DMS153 treated with DMSO at 0.1 percent for 48 hours (cell line): Measurements from ENCODE around the gene SLC22A6.
"Not testable (repeated sequence)": the region's sequence is repeated elsewhere in the genome, so short reads cannot be mapped to it uniquely, and the experiment has no call there.

Experiments used
- DNase-seq: peaks from one replicate; lab custom pipeline; 2025; ENCODE audit not compliant: unreplicated experiment; lab: John Stamatoyannopoulos, UW

Gene SLC22A6

DNA sequence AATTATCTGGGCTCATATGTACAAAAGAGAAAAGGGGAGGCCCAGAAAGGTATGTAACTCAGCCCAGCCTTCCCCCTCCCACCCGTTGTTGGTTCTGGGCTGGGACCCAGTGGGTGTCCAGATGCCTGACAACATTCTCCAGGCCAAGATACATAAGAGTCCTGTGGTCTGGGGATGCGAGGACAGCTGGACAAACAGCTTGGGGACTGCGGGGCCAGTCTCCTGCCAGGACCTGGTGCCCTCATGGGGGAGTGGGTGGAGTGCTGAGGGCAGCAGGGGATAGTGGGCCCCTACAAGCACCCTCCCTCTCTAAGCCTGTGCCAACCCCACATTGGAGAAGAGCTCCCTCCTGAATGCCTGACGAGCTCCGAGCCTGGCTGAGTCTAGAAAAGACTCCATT is 3.5 kb upstream of the SLC22A6 start:
- DNase-seq = no peak

DNA sequence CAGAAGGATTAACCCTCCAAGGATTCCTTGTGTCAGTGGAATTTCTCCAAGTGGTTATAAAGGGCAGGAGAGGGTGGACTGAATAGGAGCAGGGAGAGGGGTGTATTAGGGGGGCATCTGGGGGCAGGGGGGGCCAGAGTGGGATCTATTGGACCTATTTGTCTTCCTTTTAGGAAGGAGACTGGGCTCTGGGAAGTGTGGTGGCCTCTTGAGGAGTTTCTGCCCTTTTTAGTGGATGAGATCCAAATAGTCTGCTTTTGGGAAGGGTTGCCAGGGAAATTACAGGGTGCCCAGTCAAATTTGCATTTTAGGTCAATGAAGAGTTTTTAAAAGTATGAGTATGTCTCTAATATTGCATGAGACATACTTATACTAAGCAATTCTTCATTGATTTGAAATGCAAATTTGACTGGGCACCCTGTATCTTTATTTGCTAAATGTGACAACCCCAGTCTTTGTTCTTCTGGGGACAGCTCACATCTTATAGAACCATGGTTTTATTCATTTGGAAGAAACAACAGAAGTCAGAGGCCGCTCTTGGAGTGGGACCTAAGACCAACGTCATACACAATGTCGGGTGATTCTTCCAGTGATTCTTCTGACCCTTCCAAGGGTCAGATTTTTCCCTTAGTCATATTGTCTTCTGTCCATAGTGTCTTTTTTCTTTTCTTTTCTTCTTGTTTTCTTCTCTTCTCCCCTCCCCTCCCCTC is 429 bp upstream of the SLC22A6 start:
- no peak for DNase-seq

DNA sequence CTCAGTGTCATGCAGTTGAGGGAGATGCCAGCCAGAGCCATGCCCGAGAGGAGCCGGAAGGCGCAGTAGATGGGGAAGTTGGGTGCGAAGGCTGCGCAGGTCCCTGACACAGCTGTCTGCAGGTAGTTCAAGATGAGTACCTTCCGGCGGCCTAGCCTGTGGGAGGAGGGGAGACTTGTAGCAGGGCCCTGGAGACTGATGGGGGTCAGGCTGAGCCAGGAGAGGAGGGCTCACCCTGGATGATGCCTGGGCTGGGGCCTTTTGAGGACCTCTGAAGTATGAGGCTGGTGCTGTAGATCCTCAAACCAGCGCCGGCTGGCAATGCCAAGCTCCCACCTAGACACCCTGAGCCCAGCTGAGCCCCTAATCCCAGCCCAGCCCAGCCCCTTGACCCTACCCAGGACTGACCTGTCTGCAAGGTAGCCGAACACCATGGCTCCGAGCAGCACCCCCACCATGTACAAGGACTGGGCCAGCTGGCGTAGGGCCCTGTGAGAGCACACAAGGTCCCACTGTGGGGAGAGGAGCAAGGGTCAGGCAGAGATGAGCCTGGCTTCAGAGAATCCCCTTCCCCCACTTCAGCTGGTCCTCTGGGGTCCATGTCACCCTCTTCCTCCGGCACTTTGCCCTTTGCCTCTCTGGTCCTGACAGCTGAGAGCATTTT is 1.1 kb downstream of the SLC22A6 start:
- DNase-seq = no peak

DNA sequence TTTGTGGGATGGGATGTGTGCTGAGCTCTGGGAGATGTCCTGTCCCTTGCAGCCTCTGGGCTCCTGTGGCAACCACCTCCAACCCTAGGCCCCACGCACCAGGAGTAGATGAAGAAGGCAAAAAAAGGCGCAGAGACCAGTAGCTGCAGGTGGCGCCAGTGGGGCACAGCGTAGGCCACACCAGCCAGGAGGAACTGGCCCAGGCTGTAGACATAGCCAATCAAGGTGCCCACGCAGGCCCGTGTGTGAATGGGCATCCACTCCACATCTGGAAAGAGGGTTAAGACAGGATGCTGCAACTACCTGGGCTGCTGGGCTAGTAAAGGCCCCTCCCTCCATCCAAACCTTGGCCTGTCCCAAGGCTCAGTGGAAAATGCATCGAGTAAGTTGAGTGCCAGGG is 3.0 kb downstream of the SLC22A6 start:
- no peak for DNase-seq

DNA sequence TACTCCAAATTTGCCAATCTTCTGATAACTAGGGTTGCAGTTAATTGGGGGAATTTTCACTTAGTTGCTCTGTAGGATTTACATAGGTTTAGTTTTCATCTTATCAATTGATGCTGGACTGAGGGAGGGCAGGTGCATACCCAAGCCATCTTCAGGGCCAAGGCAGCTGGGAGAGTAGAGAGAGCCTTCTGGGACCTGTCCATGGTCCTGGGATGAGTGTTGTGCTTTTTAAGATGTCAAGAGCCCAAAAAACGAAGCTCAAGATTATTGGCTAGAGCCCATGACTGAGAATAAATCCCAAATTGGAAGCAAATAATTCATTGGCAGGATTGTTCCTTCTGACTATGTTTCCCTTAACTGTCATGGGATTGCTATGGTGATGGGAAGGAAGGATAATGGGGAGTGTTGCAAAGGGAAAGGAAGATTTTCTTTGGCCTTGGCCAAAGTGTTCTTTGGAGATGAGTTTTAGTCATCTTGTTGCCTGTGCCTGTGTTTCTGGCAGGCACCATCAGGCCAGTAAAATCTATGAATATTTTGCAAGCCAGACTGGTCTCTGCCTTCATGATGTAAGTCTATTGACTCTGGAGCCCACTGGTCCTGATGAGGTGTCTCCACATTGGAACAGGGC is 4.5 kb downstream of the SLC22A6 start:
- no peak for DNase-seq

DNA sequence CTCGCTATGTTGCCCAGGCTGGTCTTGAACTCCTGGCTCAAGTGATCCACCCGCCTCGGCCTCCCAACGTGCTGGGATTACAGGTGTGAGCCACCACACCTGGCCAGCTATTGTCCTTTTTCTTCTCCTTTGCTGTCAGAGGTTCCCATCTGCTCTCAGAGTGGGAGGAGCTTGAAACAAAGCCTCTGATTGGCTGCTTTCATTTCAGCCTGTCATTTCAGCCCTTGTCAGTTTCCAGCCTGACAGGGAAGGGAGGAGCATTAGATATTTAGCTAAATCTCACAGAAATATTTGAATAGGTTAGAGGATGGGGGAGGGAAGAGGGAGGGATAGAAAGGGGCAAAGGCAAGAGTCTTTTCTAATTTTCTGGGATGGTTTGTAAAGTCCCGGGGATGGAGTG is 8.7 kb downstream of the SLC22A6 start:
- DNase-seq = no peak

DNA sequence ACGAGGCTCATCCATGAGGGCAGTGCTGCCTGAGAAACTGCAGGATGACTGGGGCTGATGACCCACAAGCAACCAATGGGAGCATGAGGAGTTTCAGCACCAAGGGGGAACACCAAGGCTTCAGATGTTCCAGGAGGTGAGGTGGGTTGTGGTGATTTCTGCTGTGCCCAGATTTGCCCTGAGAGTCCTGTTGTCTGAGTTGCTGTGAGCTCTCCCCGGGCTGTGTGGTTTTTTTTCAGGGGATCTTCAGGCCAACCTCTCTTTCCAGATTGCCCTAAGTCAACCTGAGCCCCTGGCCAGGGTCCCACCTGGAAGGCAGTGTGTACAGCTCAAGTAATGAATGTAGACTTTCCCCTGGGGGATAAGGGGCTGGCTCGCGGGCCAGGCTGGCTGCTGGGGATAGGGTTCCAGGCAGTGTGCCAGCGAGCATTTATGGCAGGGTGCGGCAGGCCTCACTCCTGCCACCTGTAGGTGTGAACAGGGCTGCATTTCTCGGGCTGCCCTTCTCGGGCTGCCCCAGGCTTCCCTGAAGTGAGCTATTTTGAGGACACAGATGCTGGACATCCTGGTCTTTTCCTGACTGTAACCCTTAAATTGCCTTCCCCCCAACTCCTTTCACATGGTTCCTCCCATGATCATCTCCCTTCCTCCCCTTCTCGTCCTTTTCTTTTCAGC is 9.8 kb downstream of the SLC22A6 start:
- peak; percentile 69 for DNase-seq

DNA sequence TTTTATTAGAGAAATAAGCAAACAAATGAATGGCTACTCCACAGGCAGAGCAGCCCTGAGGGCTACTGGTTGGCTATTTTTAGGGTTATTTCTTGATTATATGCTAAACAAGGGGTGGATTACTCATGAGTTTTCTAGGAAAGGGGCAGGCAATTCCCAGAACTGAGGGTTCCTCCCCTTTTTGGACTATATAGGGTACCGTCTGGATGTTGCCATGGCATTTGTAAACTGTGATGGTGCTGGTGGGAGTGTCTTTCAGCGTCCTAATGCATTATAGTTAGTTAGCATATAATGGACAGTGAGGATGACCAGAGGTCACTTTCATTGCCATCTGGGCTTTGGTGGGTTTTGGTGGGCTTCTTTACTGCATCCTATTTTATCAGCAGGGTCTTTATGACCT is 19.2 kb downstream of the SLC22A6 start:
- no peak for DNase-seq

DNA sequence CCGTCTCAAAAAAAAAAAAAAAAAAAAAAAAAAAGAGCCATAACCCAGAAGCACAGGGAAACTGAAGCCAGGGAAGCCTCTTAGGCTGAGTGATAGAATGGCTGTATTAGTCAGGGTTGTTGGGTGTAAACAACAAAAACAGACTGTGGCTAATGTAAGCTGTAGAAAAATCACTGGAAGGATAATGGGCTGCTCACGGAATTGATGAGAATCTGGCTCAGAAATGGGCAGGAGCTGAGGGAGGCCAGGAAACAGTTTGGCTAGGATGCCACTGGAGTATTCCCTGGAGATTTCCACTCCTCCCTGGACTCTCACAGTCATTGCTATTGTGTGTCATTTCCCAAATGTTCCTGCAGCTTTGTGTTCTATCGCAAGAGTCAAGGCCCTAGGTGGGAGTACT is 22.4 kb downstream of the SLC22A6 start:
- no peak for DNase-seq

DNA sequence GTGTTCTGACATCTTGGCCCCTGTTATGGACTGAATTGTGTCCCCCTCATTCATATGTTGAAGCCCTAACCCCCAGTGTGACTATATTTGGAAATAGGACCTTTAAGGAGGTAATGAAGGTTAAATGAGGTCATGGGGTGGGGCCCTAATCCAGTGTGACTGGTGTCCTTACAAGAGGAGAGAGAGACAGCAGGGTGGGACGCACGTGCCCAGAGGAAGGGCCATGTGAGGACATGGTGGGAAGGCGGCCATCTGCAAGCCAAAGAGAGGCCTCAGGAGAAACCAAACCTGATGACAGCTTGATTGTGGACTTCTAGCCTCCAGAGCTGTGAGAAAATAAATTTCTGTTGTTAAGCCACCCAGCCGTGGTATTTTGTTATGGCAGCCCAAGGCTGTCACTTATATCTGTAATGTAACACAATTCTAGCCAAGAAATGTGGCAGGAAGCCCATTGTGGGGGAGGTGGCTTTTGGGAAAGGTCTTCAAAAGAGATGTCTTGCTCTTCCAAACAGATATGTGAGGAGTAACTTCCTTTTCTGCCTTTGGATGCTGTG is 23.7 kb downstream of the SLC22A6 start:
- no peak for DNase-seq

DNA sequence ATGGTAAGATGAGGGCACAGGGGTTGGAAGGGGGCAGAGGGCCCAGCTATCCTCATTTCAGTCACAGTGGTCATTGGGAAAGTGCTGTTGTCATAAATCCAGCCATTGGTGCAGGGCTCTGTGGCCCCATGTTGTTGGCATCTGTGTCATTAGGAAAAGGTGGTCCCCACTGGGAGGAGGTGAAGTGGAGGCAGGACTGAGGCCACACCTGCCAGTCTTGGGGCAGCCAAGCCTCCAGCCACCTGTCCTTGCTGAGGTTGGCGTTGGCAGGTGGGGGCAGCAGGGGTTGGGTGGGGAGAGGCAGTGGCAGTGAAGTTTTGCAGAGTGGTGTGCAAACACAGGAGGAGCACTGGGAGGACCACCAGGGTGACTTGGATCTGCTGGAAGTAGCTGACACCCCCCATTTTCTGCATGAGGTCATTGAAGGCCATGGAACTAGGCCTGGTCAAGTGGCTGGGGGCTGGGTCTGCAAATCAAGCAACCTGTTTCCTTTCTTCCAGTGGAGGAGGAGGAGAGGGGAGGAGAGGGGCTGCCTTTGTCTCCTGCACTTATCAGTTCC is 25.3 kb downstream of the SLC22A6 start:
- DNase-seq = no peak

DNA sequence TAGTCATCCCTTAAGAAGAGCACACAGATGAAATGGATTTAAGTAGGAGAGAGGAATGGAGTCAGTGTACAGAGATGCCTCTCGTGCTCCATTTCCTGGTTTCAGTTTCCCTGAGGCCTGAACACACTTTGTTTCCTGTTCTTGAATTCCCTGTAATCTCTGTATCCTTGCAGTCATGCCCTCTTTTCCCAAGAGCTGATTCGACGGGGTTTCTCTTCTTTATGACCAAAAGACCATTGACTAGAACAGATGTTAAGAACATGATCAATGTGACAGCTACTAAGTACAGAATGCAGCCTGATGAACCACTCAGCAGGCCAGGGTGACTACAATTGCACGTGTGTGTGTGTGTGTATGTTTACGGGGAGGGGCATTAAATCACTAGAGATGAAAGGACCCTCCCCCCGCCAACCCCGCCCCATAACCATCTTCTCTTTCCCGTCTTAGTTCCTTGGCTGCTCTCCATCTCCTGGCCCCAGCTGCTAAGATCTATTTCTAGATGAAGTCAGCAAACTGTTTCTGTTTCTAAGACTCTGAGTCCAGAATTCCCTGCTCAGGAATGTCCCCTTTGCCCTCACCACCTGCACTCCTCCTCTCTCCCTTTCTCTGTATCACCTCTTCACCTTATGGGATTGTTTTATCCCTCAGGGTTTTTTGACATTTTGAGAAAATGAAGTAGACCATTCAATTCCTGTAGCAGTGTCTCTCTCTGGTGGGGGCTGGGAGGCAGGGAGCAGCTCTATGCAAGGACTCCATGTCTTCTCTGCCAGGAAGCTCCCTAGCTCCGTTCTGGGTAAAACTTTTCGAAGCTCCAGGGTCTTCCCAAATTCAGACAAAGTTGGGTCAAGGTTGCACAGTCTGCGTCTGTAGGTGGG is 26.0 kb downstream of the SLC22A6 start:
- DNase-seq = no peak

DNA sequence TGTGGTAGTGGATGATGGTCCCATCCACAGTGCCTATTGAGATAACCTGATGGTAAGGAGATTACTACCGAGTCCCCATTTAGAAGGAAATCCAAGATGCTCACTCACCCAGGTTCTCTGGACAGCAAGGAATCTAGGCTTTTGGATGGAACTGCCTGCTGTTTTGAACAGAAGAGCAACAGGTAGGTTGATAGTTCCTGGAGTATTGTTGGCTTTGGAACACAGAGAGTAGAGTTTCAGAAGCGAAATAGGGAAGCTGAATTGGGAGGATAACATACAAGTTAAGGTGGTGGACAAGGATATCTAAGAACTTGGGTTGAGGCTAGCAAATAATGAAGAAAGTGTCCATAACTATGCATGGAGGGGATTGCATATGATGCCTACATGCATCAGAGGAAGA is 27.6 kb downstream of the SLC22A6 start:
- no peak for DNase-seq

DNA sequence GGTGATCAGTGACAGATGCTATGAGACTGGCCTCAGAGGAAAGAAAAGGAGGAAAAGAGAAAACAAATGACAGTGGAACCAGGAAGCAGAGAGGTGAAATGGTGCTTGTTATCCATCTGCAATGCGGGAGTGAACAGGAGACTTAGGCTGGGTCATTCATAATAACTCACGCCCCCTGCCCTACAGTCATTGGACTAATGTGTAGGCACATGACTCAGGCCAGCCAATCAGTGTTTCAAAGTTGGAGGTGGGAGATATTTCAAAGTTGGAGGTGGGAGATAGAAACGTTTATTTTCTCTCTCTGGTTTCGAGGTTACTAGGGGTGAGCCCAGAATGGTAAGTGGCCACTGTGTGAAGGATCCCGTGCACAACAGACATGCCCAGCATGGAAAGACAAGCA is 30.3 kb downstream of the SLC22A6 start:
- DNase-seq = no peak

DNA sequence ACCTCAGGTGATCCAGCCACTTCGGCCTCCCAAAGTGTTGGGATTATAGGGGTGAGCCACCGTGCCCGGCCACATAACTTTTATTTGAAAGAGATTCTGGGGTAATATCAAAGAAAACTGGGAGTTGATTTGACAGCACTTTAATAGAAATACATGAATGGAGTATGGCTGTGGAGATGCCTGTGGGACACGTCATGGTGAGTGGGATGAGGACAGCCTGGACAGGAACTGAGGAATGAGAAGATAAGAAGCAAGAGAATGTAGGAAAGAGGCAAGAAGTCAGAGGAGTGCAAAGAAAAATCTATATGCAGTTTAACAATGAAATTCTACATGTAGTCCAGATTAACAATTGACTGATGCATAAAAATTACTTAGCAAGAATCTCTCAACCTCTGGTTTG is 31.0 kb downstream of the SLC22A6 start:
- DNase-seq = no peak

DNA sequence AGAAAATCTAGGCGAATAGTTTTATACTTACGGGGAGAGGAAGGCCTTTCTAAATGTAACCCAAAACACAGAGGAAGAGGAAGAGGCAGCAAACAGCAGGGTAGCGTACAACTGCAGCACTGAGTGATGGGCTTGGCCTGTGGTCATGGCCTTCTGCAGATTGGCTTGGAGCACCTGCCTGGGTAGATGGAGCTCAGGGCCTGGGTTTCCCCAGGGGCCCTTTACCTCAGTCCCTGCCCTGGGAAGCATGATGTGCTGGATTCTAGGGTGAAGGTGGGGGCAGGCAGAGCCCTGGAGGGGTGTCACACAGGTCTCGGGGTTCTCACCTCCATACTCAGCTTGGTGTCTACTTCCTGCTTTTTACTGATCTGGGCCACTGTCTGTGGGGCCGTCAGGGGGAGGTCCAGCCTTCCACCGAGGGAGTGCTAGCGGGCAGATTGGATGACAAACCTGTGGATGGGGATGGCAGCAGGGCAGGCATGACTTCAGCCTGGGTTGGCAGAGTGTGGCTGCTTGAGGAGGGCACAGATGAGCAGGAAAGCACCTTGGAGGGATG is 35.9 kb downstream of the SLC22A6 start:
- no peak for DNase-seq

DNA sequence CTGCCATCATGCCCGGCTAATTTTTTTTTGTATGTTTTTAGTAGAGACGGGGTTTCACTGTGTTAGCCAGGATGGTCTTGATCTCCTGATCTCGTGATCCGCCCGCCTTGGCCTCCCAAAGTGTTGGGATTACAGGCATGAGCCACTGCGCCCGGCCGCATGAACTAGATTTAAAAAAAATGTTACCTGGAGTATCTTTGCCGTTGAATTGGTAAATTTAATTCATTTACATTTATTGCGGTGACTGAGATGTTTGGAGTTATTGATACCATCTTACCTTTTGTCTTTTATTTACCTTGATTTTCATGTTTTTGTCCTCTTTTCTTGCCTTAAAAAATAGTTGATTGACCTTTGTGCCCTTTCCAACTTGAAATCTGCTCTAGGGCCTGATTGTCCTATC is 39.2 kb downstream of the SLC22A6 start:
- DNase-seq = not testable (repeated sequence)

DNA sequence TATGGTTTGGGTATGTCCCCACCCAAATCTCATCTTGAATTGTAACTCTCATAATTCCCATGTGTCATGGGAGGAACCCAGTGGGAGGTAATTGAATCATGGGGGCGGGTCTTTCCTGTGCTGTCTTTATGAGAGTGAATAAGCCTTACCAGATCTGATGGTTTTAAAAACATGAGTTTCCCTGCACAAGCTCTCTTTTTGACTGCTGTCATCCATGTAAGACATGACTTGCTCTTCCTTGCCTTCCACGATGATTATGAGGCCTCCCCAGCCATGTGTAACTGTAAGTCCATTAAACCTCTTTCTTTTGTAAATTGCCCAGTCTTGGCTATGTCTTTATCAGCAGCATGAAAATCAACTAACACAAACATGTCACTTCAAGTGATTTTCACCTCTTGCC is 47.2 kb downstream of the SLC22A6 start:
- DNase-seq = not testable (repeated sequence)

DNA sequence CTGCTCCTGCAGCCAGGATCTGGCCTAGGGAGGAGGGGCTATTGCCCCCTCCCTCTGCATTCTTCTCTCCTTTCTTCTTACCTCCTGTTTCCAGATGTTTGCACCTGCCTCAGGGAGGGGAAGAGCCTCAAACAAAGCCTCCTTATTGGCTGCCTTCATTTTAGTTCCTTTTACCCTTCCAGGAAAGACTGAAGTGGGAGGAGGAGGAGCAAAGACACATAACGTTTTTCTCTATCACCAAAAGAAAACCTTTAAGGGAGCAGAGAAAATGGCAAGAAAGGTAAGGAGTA is 50.3 kb downstream of the SLC22A6 start:
- DNase-seq = no peak

DNA sequence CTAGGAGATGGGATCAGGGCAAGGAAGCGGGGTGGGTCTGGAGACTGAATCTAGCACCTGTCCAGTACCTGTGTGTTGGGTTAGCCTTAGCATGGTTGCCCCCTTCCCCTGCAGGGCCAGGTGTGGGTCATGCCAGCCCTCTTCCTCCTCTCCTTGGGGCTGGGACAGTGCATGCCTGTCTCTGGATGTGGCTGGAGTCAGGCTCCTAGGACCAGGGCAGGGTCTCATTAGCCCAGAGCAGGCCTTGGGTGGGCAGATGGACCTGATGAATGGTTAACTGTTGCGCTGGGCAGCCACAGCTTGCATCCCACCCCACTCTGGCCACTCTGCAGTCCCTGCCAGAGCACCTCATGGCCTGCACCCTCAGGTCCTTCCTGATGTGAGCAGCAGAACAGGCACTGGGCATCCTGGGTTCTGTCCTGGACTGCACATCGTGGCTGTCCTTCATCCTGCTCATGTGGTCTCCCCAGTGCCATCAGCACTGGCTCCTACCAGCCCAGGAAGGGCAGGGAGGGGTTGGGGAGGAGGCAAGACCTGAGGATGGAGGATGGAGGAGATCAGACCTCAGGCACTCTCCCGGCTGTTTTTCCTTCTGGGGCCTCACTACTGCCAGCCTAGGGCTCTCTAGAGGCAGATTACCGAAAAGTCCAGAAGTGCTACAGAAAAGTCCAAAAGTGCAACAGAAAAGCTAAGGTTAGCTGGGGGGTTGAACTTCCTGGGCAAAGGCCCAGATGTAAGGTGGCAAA is 50.8 kb downstream of the SLC22A6 start:
- DNase-seq = no peak
